RWPE1 (cell line): Measurements from ENCODE around the gene TMPRSS11F.
"Not testable (repeated sequence)": the region's sequence is repeated elsewhere in the genome, so short reads cannot be mapped to it uniquely, and the experiment has no call there.

ENCODE experiments used
- CTCF ChIA-PET: fragments of 350-600 bp; sonication (Branson Sonifier 250); formaldehyde crosslinking; extraction: SDS; loops from one replicate; lab custom pipeline; 2021; lab: Yijun Ruan, JAX
- POLR2A ChIA-PET: fragments of 400-600 bp; formaldehyde crosslinking; extraction: SDS; loops from one replicate; lab custom pipeline; 2020; ENCODE audit warnings: antibody characterized with exemption; ENCODE audit not compliant: low non-redundant PET; lab: Yijun Ruan, JAX
- DNase-seq: peaks from one replicate; pipeline ENCODE4 v3.0.0; 2012; ENCODE audit warnings: low spot score
- H3K27ac ChIP-seq: fragments of 450-650 bp; 2 replicates; pipeline ENCODE4 v1.5.1; 2017
- CTCF ChIP-seq: fragments of 450-650 bp; conservative IDR thresholded peaks from 2 replicates; pipeline ENCODE4 v1.5.1; 2017; ENCODE audit warnings: low read depth, mild to moderate bottlenecking

The TMPRSS11F gene

GRCh38 chr4:68129793-68130192 lies at the start of gene TMPRSS11F:
Gene TMPRSS11F (minus strand): TSS chr4:68129869. CDS start chr4:68129820, 49 bp downstream.
- TF ChIP-seq CTCF = no peak
- CTCF ChIA-PET = interaction anchor here (0.6 kb wide), 1 partner anchor 353 kb away, joined by 5 read pairs; no protein-coding TSS in a partner anchor
- DNase-seq = peak; percentile 52
- POLR2A ChIA-PET = no interaction called here
- no peak within 1 kb of the TSS for H3K27ac ChIP-seq

GRCh38 chr4:68176904-68177303 lies 47.2 kb upstream of the TMPRSS11F start:
- POLR2A ChIA-PET = no interaction called here
- CTCF ChIA-PET = interaction anchor here (0.5 to 0.6 kb wide), 2 partner anchors 188 to 224 kb away, joined by 3 to 5 read pairs; no protein-coding TSS in a partner anchor
- no peak for DNase-seq
- no peak for TF ChIP-seq CTCF
- no peak overlapping the region for H3K27ac ChIP-seq

GRCh38 chr4:68176500-68176899 lies 46.8 kb upstream of the TMPRSS11F start:
- no peak for DNase-seq
- no peak for TF ChIP-seq CTCF
- no peak overlapping the region for H3K27ac ChIP-seq
- POLR2A ChIA-PET = no interaction called here
- CTCF ChIA-PET = interaction anchor here (0.8 kb wide), 1 partner anchor 9 kb away, joined by 4 read pairs; no protein-coding TSS in a partner anchor

GRCh38 chr4:68175562-68176155 lies 46.0 kb upstream of the TMPRSS11F start:
- DNase-seq = peak; percentile 53
- H3K27ac ChIP-seq = no peak overlapping the region
- POLR2A ChIA-PET = no interaction called here
- CTCF ChIA-PET = interaction anchor here (0.6 to 1.0 kb wide), 9 partner anchors 10 to 1763 kb away, joined by 3 to 11 read pairs (median 4); no protein-coding TSS in a partner anchor
- TF ChIP-seq CTCF = peak; percentile 72

GRCh38 chr4:68174389-68174788 lies 44.7 kb upstream of the TMPRSS11F start:
- H3K27ac ChIP-seq, DNase-seq, POLR2A ChIA-PET: not testable (repeated sequence)
- CTCF ChIA-PET = interaction anchor here (1.0 kb wide), 1 partner anchor 189 kb away, joined by 11 read pairs; no protein-coding TSS in a partner anchor

GRCh38 chr4:68172147-68172546 lies 42.5 kb upstream of the TMPRSS11F start:
- CTCF ChIA-PET, POLR2A ChIA-PET, DNase-seq, H3K27ac ChIP-seq: not testable (repeated sequence)

GRCh38 chr4:68167706-68168105 lies 38.0 kb upstream of the TMPRSS11F start:
- no peak for DNase-seq
- CTCF ChIA-PET = no interaction called here
- no peak overlapping the region for H3K27ac ChIP-seq
- POLR2A ChIA-PET = no interaction called here
- TF ChIP-seq CTCF = no peak
